OCI-M2 (cell line): Measurements from ENCODE around the gene NOL12.
"Not testable (repeated sequence)": the region's sequence is repeated elsewhere in the genome, so short reads cannot be mapped to it uniquely, and the experiment has no call there.

ENCODE experiments used
- DNase-seq: peaks from one replicate; lab custom pipeline; 2025; ENCODE audit not compliant: unreplicated experiment; lab: John Stamatoyannopoulos, UW

NOL12 gene

DNA sequence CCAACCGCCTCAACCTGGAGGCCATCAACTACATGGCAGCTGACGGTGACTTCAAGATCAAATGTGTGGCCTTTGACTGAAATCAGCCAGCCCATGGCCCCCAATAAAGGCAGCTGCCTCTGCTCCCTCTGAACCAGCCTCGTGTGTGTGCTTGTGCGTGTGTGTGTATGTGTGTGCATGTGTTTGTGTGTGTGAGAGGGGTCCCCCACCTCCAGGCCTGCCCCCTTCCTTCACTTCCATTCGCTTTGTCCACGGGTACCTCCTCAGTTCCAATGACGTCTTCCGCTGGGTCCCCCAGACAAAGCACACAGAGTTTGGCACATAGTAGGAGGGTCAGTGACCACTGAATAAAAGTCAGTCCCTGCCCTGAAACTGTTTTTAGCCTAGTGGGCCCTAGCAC is 6.5 kb upstream of the NOL12 start:
- DNase-seq, result no peak

DNA sequence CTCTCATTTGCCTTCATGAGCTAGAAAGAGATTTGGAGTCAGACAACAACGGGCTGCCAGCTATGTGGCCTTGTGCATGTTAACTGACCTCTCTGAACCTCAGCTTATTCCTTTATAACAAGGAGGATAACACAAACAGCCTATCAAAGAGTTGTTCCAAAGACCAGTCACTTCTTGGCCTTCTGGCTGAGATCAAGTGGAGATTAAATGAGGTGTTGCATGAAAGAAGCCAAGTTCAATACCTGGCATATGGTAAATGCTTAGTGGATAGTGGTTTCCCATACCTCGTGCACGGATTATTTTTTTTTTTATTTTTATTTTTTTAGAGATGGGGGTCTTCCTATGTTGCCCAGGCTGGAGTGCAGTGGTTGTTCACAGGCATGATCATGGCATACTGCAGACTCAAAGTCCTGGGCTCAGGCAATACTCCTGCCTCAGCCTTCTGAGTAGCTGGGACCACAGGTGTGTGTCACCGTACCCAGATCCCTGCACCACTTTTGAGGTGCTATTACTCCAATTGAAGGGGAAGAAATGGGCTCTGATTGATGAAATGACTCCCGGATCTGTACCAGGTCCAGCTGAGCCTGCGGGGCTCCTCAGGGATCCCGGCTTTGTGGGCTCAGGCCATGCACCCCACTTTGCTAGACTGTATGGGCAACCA is 5.8 kb upstream of the NOL12 start:
- no peak for DNase-seq

DNA sequence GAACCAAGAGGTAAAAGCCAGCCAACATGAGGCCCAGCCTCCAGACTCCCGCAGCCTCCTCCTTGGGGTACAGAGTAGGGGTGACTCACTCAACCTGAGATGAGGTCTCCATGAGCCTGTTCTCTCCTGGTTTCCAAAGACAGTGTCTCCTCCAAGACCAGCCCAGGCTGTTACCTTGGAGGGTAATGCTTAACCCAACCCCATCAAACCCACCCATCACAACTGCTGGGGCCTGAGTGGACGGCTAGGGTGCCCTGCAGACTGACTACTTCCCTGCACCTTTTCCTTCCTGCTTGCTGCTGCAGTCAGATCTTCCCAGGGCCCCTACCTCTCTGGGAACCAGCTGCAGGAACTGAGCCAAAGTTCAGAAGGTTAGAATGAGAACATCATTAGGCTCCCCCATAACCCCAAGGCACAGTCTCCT is 5.1 kb upstream of the NOL12 start:
- DNase-seq, result no peak

DNA sequence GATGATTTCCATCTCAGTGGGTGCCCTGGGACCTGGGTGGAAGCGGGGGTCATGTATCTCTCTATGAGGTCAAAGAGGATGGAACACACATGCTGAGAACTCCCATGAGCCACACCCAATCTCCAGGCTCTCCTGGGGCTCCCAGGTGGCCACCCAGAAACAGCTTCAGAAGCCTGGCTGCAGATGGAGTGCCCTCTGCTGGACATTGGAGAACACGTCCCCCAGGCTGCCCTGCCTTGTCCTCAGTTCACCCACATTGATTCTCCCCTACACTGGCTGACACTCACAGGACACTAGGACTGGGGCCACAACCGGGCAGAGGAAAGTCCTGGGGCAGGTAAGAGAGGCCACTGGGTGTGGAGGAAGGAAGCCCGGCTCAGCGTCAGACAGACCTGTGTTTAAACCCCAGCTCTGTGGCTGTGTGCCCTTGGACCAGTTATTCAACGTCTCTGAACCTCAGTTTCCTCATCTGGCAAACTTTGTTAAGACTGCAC is 4.5 kb upstream of the NOL12 start:
- DNase-seq, result no peak

DNA sequence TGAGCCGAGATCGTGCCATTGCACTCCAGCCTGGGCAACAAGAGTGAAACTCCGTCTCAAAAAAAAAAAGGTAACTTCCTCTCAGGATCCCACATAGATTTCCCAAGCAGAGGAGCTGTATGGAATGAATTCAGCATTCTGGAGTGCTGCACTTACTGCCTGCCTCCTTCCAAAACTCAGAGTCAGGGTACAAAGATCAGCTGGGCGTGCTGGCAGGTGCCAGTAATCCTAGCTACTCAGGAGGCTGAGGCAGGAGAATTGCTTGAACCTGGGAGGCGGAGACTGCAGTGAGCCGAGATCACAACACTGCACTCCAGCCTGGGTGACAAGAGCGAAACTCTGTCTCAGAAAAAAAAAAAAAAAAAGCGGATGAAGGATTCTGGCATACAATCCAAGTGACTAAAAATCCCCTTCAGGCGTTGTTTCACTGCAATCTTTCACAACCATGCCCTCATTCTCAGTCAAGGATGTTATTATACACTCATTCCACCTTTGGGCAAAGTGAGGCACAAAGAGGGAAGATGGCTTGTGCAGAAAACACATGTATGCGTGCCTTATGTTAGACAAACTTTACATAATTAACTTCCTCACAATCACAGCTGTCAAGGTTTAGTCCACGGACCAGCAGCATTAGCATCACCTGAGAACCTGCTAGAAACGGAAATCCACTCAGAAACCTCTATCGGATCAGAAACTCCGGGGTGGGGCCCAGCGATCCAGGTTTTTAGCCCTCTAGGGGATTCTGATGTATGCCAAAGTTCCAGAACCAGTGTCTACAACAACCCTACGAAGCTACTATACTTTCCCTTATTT is 1.1 kb upstream of the NOL12 start:
- no peak for DNase-seq

DNA sequence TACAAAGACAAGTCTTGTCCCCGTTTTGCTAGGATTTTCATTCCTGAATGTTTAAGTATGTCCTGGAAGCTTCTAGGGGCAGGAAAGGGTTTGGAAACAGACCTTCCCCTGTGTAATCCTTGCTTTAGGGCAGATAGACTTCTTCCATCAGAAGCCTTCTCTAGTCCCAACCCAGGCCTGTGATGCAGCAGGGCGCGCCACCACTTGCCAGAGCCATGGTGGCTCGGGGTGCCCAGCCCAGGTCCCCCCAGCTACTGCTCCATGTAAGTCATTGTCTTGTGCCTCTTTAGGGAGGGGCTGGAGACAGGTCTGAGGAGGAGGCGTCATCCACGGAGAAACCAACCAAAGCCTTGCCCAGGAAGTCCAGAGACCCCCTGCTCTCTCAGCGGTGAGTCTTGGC is 4.3 kb downstream of the NOL12 start:
- no peak for DNase-seq

DNA sequence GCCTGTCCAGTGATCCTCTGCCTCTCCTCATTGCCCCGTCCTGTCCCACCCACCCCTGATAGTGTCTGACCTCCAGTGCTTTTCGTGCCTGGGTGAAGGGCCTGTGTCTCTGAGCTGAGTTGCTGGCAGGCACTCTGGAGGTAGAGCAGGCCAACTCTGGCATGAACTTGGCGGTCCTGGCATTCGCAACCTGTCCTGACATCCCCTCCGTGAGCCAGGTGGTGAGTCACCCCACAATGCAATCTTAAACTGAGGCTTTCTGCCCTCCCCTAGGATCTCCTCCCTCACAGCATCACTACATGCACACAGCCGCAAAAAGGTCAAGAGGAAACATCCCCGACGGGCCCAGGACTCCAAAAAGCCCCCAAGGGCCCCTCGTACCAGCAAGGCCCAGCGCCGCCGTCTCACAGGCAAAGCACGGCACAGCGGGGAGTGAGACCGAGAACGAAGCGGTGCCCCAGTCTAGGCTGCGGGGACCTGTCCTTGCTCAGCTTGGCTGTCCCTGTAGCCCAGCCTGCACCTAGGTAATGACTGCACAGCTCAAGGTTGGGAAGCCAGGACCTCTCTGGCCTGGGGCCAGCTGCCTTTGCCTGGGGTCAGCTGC is 4.9 kb downstream of the NOL12 start:
- no peak for DNase-seq

DNA sequence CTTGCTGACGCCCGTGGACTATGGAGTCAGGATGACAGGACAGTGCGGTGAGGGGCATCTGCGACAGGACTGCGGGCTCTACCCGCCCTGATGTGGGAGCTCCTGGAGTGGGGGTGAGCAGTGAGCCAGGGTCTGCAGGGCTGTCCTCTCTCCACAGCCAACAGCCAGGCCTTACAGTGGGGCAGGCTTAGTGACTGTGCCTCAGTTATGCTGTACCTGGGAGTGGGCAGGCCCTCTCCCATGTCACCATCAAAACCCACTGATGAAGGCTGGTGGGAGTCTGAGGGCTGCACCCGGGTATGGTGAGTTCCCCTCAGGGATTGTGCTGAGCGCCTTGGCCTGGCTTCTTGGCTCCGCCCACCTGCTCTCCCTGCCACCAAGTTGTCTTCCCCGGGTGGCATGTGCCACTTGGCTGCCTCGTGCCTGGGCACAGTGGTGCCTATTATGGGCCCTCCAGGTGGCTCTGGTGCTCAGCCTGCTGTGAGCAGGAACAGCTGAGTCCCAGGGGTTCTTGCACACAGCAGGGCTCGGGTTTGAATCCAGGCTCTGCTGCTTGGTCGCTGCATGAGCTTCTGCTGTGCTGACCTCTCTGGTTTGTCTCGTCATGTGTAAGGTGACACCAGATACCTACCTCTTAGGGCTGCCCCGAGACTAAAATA is 6.6 kb downstream of the NOL12 start:
- DNase-seq, result no peak

DNA sequence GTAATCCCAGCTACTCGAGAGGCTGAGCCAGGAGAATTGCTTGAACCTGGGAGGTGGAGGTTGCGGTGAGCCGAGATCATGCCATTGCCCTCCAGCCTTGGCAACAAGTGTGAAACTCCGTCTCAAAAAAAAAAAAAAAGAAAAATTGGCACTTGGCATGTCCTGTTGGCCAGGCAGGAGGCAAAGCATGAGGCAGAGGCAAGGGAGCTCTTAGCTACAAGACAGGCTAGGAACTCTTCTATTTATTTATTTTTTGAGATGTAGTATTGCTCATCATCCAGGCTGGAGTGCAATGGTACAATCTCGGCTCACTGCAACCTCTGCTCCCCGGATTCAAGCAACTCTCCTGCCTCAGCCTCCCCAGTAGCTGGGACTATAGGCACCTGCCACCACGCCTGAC is 8.0 kb downstream of the NOL12 start:
- not testable (repeated sequence) for DNase-seq

DNA sequence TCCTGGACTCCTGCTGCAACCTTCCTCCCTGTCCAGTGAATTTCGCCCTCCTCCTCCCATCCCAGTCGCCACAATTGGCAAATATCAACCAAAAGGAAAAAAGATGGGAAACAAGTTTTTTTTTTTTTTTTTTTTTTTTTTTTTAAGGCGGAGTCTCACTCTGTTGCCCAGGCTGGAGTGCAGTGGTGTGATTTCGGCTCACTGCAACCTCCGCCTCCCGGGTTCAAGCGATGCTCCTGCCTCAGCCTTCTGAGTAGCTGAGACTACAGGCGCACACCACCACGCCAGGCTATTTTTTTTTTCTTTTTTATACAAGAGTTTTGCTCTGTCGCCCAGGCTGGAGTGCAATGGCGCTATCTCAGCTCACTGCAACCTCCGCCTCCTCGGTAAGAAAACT is 10.1 kb downstream of the NOL12 start:
- DNase-seq, result not testable (repeated sequence)

DNA sequence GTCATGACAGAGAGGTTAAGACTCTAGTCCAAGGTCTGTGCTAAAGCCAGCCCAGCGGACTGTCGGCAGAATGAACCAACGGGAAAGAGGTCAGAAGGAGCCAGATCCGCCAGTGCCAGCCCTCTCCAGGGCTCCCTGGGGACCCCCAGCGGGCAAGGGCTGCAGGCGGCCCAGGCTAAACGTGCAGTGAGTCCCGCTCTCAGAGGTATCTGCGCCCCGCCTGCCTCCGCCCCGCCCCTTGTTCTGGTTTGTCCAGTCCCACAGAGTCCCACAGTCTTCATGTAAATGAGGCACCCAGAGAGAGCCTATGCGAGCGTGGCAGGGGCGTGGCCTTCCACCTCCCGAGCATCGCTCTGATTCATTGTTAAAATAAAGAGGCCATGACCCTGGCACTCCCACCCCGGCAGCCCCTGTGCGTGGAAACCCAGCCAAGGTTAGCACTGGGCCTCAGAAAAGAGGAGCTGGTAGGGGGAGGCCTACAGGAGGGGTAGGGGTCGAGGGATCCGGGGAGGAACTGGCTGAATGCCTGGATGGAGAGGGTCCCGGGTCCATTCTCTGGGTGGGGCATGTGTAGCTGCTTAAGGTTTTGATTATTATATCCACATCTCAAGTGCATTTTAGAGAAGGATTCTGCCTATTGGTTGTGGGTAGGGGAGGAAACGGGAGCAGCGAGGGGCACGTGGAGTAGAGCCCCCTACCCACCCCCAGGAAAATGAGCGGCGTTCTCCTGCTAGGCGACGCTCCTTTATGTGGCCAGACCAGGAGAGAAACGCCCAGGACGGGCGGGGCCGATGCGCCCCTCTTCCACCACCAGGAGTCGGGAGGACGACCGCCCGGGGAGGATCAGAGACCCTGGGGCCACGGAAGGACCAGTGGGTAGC is 10.8 kb downstream of the NOL12 start, which contains the start of gene TRIOBP:
Gene TRIOBP, plus strand, starts transcription at position 392 of the 881 bp plus-strand sequence. CDS start 4,318 bp downstream, outside the sequence.
- DNase-seq, result no peak

DNA sequence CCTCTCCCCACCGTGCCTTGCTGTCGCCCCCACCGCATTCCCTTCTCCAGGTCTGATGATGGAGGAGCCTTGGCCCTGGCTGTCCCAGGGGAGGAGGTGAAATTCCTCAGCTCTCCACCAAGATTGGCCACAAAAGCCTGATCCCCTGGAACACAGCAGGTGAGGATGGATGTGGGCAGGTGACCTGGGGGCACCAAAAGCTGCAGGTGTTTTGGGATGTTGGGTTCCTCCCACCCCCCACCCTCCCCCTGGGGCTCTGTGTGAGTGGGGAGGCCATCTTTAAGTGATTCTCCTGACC is 11.3 kb downstream of the NOL12 start:
- no peak for DNase-seq

DNA sequence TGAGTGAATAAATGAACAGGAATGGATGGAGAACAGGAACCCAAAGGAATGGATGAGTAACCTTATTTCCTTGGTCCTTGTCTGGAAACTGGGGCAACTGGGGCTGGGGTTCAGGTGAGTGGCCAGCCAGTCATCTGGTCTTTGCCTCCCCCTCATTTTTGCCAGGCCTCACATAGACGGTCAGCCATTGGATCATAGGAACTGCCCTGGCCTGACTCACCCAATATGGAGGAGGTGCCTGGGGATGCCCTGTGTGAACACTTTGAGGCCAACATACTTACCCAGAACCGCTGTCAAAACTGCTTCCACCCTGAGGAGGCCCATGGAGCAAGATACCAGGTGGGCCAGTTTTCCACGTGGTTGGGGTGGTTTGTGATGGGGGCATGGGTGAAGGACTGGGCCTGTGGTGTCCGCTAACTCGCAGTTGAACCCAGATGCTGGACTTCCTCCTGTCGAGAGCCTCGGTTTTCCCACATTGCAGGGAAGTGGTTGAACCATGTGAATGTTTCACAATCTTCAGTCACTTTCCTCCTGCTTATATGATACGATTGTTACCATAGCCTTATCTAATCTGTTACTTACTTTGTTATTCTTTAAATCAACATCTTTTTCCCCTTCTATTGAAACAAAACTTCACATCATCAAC is 15.1 kb downstream of the NOL12 start:
- no peak for DNase-seq

DNA sequence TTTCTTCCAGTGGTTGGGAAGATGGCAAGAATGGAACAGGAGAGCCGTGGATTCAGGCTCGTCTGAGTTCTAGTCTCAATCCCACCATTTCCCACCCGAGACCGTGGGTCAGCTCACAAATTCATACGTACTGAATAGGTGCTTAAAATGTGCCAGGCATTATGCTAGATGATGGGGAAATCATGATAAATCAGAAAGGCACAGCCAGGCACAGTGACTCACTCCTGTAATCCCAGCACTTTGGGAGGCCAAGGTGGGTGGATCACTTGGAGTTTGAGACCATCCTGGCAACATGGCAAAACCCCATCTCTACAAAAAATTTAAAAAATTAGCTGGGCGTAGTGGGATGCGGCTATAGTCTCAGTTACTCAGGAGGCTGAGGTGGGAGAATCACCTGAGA is 17.8 kb downstream of the NOL12 start:
- no peak for DNase-seq

DNA sequence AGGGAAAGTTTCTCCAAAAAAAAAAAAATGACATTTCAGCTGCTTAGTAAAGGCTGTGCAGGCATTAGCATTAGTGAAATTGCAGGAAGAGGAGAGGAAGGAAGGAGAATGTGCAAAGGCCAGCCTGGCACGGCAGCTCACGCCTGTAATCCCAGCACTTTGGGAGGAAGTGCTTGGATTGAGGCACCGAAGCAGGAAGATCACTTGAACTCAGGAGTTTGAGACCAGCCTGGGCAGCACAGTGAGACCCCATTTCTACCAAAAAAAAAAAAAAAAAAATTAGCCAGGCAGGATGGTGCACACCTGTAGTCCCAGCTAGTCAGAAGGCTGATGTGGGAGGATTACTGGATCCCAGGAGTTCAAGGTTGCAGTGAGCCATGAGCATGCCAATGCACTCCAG is 18.5 kb downstream of the NOL12 start:
- DNase-seq, result no peak

DNA sequence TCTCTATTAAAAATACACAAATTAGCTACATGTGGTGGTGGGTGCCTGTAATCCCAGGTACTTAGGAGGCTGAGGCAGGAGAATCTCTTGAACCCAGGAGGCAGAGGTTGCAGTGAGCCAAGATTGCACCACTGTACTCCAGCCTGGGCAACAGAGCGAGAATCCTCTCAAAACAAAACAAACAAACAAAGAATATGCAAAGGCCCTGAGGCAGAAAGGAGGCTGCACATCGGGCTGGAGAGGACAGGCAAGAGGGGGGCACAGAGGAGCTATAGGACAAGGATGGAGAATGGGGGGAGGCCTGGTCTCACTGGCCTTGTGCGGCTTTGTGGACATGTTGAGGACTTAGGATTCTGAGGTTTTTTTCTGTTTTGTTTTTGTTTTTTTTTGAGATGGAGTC is 19.1 kb downstream of the NOL12 start:
- no peak for DNase-seq

DNA sequence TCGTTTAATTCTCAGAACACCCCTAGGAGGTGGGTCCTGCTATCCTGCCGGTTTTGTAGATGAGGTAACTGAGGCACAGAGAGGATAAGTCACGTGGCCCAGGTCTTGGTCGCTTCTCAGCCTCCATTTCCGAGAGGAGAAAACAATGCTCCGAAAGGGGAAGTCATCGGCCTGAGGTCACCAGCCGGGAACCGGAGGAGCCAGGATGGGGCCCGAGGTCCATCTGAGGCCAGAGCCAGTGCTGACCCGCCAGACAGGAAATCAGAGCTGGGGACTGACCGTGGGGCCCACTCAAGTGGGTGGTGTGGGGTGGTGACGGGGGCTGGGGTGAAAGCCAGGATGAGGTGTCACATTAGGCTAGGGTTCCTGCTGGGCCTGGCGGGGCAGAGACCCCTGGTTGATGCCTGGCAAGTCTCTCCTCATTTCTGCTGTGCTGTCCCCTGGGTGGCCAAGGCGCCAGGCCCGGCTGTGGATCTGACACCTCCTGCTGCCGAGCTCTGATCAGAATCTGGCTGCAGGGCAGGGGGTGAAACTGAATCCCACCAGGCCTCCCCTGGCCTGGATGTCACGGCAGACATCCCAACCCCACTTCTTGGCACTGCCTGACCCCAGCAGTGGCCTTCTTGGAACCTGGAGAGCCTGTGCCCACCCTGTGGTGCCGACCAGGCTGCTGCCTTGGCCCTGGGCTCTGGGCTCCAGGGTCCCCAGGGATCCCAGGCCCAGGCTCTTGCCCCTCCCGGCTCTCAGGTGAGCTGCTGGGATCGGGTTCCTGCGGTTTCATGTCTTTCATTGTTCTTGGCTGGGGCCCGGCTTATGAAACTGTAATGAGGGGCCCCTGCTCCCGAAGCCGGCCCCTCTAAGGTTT is 22.7 kb downstream of the NOL12 start:
- DNase-seq, result no peak

DNA sequence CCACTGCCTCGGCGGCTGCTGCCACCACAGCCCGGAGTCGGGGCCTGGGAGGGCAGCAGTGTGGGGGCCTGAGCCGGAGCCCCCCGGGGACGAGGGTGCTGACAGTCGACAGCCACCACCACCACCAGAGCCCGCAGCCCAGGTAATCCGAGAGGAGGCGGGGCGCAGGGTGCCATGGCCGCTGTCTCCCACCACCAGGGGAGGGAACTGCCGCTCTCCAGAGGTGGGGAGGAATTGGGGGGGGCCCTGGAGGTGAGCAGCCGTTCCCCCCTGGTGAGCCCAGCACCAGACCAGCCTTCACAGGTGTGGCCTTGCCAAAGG is 23.3 kb downstream of the NOL12 start:
- no peak for DNase-seq

DNA sequence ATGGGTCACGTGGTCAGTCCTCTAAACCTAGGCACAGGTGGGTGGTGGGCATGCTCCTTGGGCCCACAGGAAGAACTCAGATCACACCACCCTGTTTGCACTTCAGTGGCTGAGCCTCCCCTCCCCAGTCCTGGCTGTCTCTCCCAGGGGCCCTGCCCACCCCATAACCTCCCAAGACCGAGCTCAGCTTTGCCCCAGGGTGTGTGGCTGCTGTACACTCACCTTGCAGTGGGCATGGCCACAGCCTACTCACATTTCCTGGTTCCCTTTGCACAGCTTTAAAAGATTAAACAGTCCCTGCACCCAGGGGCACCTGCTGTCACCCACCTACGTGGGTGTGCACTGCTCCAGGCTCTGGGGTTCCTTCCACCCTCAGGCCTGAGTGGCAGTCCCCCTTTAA is 24.5 kb downstream of the NOL12 start:
- no peak for DNase-seq
